DMS114 treated with DMSO at 0.1 percent for 48 hours (cell line): ENCODE results near the gene USP1.

ENCODE experiments used
- DNase-seq: peaks from one replicate; lab custom pipeline; 2025; ENCODE audit not compliant: unreplicated experiment; lab: John Stamatoyannopoulos, UW

Gene USP1

GRCh38 chr1:62487956-62488355 lies 51.1 kb downstream of the USP1 start:
- DNase-seq: no peak

- no peak for DNase-seq
Measured at GRCh38 chr1:62492521-62492920, 55.7 kb downstream of the USP1 start.

- DNase-seq: no peak
Measured at GRCh38 chr1:62493656-62494055, 56.8 kb downstream of the USP1 start.

DNA sequence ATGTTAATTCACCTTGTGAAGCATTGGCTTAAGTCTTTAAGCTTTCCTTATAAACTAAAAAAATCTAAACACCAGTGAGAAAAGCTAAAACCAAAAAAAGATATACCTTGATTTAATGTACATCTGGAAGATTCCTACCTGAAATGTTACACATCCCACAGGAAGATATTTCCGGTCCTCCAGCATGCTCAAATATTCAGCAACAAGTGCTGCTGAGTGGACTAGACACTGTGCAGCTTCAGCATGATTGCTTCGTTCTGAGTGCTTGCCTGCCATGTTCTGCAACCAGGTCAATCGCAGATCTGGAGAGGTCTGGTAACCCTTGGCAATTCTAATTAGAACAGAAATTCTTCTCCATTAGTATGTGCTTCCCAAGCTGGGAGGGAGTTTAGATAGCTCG lies 57.3 kb downstream of the USP1 start:
- DNase-seq: no peak

DNA sequence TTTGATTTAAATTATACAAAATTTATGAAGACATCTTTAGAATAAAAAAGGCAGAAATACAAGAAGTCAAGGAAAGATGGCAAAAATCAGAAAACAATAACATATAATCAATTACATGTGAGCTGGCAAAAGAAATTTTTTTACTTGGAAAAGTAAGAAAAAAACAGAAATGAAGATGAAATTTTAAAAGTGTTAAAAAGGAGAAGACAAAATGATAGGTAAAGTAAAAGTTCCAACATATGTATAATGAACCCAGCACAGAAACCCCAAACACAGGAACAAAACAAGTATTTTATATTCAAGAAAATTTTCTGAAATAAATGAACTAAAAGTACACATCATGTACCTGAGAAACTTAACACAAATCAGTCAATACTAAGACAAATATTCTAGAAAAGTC lies 63.4 kb downstream of the USP1 start:
- no peak for DNase-seq
